NCI-H2227 (cell line): ENCODE results near the gene UPK3A.
A peak's percentile ranks its signal among the peaks of the same experiment; 100 is the strongest.

Experiments
- DNase-seq: peaks from one replicate; lab custom pipeline; 2025; ENCODE audit not compliant: unreplicated experiment; lab: John Stamatoyannopoulos, UW

The UPK3A gene

GRCh38 chr22:45308391-45308956, 23.7 kb downstream of the UPK3A start:
- no peak for DNase-seq

GRCh38 chr22:45308957-45309421, 24.2 kb downstream of the UPK3A start:
- DNase-seq, result no peak

- peak; percentile 93 for DNase-seq
Measured at GRCh38 chr22:45309422-45310227, 24.9 kb downstream of the UPK3A start, which contains the start of gene FAM118A. Gene FAM118A, plus strand, starts transcription at chr22:45309934. Its CDS starts 12,446 bp downstream, at chr22:45322380.

GRCh38 chr22:45310331-45310976, 25.7 kb downstream of the UPK3A start:
- no peak for DNase-seq

- no peak for DNase-seq
Measured at GRCh38 chr22:45310977-45311531, 26.3 kb downstream of the UPK3A start.

- no peak for DNase-seq
Measured at GRCh38 chr22:45312415-45312814, 27.7 kb downstream of the UPK3A start.

GRCh38 chr22:45312856-45313255, 28.1 kb downstream of the UPK3A start:
- no peak for DNase-seq

- DNase-seq, result no peak
Measured at GRCh38 chr22:45314054-45314721, 29.4 kb downstream of the UPK3A start.

- DNase-seq, result no peak
Measured at GRCh38 chr22:45314786-45315185, 30.0 kb downstream of the UPK3A start.

GRCh38 chr22:45316796-45317526, 32.2 kb downstream of the UPK3A start:
- no peak for DNase-seq

GRCh38 chr22:45317551-45318167, 32.9 kb downstream of the UPK3A start:
- peak; percentile 20 for DNase-seq

GRCh38 chr22:45318168-45318557, 33.4 kb downstream of the UPK3A start:
- peak; percentile 76 for DNase-seq

- no peak for DNase-seq
Measured at GRCh38 chr22:45318558-45319323, 34.0 kb downstream of the UPK3A start.

- no peak for DNase-seq
Measured at GRCh38 chr22:45319324-45319685, 34.6 kb downstream of the UPK3A start.

- DNase-seq, result no peak
Measured at GRCh38 chr22:45320357-45320976, 35.7 kb downstream of the UPK3A start.

- DNase-seq, result no peak
Measured at GRCh38 chr22:45321827-45322226, 37.1 kb downstream of the UPK3A start.

- DNase-seq, result no peak
Measured at GRCh38 chr22:45322873-45323525, 38.2 kb downstream of the UPK3A start.

- DNase-seq, result no peak
Measured at GRCh38 chr22:45323695-45324094, 38.9 kb downstream of the UPK3A start.
